GM18868 (cell line): ENCODE data around the gene AVP.

Experiments
- ATAC-seq: cut with Tn5 transposase; IDR thresholded peaks from one replicate; pipeline ENCODE4 v1.9.1; 2021; ENCODE audit warnings: mild to moderate bottlenecking, moderate library complexity; ENCODE audit not compliant: unreplicated experiment

AVP gene

DNA sequence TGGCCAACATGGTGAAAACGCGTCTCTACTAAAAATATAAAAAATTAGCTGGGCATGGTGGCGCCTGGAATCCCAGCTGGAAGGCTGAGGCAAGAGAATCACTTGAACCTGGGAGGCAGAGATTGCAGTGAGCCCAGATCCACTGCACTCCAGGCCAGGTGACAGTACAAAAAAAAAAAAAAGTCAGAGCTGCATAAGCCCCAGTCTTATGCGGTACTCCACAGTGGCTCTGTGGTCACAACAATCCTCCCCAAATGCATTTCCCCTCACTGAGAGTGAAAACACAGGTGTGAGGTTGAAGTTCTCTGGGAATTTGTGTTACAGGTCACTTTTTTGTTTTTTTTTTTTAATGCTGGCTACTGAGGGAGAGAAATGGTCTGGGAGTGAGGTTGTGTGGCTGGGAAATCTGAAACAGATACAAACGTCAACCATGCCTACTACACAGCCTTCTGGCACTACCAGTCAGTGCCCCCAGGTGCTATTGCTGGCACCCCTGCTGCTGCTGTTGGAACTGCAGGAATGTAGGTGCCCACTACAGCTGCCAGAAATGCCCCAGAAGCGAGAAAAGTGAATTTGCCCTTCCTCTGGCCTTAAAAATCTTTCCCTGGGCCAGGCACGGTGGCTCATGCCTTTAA is 33.0 kb downstream of the AVP start:
- ATAC-seq: no peak

DNA sequence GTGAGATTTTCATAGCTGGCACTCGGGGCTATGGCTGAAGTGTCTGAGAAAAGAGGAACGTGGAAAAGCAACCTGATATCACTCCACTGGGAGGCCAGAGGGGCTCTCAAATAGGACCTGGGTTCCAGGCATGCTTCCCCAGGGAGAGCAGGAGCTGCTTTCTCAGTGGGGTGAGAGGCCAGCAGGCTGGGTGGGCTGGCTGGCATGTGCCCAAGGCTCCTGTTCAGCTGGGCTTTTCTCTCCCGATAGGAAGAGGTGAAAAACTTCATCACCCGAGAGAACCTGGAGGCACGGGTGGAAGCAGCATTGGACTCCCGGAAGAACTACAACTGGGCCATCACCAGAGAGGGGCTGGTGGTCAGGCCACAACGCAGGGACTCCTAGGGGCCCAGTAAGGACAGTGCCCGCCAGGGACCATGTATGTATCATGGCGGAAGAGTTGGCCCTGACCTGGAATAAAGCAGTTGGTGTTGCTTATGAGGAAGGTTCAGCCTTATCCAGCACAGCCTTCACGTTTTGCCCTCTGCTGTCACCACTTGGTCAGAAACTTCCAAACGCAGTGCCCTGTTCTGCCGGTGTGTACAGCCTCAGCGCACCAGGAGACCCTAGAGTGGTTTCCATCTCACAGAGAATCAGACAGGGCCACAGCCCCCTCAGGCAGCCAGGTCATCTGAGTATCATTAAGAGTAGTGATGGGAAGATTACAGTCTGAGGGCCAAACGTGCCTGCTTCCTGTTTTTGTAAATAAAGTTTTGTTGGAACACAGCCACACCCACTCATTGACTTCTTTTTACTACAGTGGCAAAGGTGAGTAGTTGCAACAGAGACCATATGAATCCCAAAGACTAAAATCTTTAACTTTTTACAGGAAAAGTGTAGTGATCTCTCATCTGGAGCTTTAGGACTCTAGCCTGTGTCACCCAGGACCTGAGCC is 36.8 kb downstream of the AVP start:
- ATAC-seq: no peak

DNA sequence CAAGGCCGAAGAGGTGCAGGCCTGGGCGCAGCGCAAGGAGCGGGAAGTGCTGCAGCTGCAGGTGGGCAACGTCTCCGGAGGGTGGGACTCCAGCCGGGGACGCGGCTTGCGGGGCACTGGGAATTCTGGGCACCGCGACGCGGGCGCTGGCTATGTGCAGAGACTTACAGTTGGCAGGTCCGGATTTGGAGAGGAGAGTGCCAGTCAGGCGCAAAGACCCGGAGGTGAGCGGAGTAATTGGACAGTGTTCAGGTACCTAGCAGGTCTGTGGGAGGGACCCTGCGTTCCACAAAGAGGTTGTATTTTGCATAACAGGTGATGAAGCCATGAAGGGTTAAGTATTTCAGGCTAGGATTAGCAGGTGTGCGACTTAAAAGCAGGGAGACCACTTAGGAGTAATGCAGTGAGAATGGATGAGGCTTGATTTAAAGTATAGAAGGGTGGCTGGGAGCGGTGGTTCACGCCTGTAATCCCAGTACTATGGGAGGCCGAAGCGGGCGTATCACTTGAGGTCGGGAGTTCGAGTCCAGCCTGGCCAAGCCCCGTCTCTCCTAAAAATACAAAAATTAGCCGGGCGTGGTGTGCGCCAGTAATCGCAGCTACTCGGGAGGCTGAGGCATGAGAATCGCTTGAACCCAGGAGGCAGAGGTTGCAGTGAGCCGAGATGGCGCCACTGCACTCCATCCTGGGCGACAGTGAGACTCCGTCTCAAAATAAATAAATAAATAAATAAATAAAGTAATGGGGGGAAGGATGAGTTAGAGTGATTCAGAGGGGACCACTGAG is 37.7 kb downstream of the AVP start:
- no peak for ATAC-seq

DNA sequence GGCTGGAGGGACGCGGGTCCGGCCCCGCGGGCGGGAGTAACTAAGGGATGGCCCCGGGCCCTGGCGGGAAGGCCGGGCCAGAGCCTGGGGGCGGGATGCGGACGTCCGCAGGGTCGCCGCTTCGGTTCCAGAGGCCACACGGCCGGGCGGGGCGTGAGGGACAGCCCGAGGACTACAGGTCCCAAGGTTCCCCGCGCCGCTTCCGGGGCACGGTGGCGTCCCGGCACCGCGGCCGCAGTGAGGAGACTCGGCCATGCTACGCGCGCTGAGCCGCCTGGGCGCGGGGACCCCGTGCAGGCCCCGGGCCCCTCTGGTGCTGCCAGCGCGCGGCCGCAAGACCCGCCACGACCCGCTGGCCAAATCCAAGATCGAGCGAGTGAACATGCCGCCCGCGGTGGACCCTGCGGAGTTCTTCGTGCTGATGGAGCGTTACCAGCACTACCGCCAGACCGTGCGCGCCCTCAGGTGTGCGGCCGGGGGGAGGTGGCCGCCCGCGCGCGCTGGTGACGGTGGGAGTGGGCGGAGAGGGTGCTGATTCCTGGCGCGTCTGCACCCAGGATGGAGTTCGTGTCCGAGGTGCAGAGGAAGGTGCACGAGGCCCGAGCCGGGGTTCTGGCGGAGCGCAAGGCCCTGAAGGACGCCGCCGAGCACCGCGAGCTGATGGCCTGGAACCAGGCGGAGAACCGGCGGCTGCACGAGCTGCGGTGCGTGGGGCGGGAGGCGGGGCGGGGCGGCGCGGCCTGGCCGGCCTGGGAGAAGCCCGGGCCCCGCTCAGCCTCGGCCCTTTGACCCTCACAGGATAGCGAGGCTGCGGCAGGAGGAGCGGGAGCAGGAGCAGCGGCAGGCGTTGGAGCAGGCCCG is 38.5 kb downstream of the AVP start, which contains the start of gene MRPS26:
Gene MRPS26, plus strand, starts transcription at position 237 of the 861 bp plus-strand sequence. Its CDS starts 17 bp downstream, at position 254.
- peak; percentile 91 for ATAC-seq

DNA sequence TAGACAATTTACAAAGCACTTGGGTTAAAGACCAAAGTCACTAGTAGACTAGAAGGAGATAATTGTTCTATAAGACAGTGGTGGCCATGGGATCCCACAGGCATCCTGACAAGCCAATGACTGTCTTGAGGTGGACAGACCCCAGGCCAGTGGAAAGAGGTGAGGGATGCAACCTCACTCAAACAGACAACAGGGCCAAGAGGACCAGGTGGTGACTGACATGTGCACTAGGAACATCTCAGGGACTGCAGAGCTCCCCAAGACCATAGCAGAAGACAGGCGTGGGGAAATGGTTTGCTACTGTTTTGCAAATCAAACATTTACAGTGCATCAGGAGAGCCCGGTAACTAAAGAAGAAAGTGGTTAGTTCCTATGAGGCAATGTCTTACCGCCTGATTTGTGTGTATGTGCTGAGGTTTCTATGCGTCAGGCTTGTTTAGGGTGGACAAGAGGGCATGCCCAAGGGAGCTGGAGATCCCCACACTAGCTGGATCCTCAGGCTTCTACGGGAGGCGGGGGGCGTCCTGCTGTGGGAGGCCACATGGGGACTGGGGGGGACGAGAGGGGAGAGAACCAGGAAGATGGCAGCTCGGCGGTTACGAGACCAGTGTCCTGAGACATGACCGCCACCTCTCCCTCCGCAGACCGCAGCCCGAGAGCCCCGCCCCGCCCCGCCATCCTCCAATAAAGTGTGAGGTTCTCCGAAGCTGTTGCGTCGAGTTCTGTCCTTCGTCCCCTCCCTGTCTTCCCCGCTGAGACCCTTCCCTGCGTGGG is 39.3 kb downstream of the AVP start:
- peak; percentile 42 for ATAC-seq

DNA sequence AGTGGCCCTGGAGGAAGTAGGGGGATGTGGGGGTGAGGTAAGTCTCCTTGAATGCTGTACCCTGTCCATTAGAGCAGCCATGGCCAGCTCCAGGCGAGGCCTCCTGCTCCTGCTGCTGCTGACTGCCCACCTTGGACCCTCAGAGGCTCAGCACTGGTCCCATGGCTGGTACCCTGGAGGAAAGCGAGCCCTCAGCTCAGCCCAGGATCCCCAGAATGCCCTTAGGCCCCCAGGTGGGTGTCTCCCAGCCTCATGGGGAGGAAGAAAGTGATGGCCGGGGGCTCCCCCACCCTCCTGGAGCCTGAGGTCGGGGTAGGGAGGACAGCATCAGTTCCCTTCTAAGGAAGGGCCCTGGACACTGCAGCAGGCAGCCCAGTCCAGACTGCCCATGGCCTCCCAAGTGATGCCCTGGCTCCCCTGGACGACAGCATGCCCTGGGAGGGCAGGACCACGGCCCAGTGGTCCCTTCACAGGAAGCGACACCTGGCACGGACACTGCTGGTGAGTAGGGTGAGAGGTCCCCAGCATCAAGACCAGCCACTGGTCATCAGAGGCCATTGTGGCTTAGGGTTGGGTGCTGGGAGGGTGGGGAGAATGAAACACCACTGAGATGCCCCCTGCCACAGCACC is 40.1 kb downstream of the AVP start:
- ATAC-seq: no peak

DNA sequence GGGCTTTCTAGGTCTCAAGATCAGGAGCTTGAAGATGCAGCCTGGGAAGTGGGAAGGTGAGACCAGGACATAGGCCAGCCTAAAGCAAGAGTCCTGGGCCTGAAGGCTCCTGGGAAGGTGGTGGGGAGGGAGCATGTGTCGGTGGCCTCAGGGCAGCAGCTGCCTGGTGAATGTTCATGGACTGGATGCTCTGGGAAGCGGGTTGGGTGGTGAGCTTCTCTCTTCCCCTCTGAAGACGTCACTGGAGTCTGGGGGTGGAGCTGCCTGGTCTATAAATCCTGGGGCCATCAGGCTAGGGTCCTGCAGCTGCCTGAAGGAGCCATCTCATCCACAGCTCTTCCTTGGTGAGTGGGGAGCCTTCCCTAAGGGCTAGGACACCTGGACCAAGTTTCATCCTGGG is 41.2 kb downstream of the AVP start, which contains the start of gene GNRH2:
Gene GNRH2, plus strand, starts transcription at position 301 of the 400 bp plus-strand sequence. CDS start 793 bp downstream, outside the sequence.
- no peak for ATAC-seq

DNA sequence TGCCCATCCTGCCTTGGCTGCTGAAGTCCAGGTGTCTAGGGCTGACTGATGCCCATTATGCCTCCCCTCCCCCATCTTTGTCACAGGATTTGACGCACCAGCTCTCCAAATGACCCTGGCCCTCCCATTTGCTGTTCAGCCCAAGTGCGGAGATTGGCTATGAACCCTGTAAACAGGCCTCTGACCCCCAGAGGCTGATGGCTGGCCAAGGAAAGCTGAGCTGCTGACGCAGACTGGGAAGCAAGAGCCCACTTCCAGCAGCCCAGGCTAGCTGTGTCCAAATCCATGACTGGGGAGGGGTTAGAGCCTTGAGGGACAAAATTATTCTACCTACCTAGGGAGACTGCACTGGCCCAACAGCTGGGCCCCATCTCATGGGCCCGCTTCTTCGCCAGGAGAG is 41.9 kb downstream of the AVP start:
- no peak for ATAC-seq

DNA sequence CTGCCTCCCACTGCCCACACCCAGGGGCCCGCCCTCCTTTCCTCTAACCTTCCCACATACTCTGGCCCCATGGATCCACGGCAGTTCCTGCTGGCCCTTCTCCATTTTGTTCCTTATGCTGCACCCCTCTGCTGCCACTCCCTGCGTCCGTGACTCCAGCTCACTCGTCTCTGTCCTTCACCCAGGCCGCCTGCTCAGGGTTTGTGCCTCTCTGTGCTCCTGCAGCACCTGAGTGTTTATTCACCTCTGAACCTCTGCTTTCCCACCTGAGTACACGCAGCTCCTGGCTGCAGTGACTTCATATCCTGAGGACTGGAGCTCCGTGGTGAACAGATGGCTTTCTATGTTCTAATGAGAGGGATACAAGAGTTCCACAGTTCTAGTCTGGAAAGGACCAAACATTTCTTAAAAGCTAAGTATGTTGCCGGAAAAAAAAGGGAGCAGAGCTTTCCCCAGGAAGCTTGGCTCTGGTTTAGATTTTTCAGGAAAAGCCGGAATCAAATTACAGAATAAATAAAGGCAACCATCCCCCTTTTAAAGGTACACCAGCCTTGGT is 42.6 kb downstream of the AVP start:
- ATAC-seq: no peak

DNA sequence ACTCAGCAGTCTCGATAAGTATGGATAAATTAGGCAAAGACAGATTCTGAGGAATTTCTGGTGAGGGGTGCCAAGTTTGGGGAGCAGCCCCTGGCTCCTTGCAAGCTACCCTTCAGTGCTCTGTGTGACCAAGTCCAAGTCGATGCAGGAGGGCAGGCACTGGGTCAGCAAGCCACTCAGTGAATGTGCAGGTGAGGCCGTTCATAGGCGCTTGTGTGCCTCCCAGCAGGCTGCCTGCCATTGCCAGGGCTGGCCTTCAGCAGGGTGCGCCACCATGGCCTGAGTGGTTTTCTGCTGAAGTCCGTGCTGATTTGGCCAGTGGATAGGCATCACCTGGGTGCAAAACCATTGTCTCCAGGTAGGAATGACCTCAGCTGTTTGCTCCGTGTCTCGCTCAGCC is 44.4 kb downstream of the AVP start:
- ATAC-seq: no peak

DNA sequence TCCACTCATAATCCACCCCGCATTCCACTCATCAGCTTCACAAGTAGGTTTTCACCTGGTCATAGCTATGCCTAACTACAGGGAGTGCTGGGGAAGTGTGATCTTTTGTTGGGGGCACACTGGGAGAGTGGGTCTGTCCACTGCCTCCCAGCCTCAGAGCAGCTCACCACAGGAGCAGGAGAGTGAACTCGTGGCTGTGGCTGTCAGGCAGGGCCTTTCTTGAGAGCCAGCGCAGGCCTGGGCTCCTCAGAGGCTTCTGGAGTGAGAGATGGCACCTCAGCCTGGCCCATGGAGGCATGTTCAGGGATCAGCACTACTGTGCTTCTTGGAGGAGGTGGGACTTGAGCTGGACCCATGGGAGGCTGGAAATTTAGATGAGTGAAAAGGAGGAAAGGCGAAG is 45.1 kb downstream of the AVP start:
- no peak for ATAC-seq

DNA sequence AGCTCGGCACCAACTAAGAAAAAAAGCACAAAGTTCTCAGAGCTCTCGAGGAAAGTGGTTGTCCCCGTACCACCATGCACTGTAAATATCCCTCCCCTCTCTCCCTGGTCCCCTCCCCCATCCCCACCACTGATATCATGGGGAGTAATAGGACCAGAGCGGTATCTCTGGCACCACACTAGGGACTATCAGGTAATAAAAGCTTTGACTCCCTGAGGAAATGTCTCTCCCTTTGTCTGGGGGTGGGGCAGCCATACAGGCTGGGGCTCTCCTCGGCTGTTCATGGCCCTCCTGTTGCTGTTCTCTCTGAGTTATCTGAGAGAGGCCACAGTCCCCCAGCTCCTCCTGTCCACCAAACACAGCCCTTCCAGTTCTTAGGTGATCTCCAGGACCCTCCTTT is 46.1 kb downstream of the AVP start:
- no peak for ATAC-seq

DNA sequence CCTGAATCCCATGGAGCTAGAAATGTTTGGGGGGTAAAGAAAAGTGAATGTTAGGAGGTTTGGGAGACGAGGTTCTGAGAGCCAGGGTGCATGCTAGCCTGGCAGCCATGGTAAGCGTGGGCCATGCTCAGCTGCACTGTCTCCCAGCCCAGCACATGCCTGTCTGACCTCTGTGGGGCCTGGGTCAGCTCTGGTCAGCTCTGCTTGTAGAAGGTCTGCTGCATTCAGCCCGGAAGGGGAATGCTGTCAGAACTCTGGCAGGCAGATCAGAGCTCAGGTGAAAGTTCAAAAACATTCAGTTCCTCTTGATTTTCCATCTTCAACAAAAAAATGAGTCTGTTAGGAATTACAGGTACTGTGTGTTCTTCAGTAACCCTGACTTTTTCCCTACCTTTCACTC is 46.9 kb downstream of the AVP start:
- ATAC-seq: no peak

DNA sequence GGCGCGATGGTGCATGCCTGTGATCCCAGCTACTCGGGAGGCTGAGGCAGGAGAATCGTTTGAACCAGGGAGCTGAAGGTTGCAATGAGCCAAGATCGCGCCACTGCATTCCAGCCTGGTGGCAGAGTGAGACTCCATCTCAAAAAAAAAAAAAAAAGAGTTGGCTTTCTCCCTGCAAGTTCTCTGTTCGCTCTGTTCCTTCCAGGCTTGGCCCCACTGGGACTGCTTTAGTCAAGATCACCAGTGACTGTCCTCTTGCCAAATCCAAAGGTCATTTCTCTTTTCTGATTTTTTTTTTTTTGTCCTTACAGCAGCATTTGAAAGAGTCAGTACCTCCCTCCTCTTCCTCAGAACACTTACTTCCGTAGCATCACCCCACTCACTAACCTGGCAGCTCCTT is 51.9 kb downstream of the AVP start:
- ATAC-seq: no peak
